Measurements from ENCODE around the gene LRIG2. TPM values are rescaled to one million over a fixed set of nuclear protein-coding genes. Genes with fewer than 3 reads are reported as not detected.

The LRIG2 gene
- total and polyA plus RNA-seq, 12 donors = 3.0 to 11.3 (median 8.3) TPM

DNA sequence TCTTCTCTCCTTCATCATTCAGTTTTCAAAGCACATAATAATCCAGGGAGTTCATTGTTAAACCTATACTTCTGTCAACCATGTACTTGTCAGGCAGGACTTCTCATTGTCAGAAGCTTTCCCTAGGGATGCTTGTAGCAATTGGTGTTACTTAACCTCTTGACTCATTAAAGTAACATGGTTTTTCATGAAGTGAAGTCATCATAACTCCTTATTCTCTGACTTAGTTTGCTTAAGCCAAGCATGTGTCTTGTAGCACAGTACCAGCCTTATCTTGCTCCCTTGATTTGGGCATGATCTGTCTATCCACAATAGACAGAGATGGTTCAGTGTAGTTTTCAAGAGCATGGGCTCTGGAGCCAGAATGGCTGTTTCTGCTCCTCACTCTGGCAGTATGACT, 45.3 kb downstream of the LRIG2 start:
- intact Hi-C loops (cut with DNase I) = no loop called here
- DNase-seq (no peak), ATAC-seq (no peak)
- Histone ChIP-seq H3K27ac (no peak overlapping the region), H3K9me3 (no peaks in the 10 kb centered on the region), H3K27me3 (no peaks in the 10 kb centered on the region), H3K4me1 (no peaks in the 10 kb centered on the region), H3K36me3 (peaks cover 0 to 100% (median 84%) of the 10 kb centered on the region in 9 donors), H3K4me3 (no peak overlapping the region)
- TF ChIP-seq, protein P1, sequence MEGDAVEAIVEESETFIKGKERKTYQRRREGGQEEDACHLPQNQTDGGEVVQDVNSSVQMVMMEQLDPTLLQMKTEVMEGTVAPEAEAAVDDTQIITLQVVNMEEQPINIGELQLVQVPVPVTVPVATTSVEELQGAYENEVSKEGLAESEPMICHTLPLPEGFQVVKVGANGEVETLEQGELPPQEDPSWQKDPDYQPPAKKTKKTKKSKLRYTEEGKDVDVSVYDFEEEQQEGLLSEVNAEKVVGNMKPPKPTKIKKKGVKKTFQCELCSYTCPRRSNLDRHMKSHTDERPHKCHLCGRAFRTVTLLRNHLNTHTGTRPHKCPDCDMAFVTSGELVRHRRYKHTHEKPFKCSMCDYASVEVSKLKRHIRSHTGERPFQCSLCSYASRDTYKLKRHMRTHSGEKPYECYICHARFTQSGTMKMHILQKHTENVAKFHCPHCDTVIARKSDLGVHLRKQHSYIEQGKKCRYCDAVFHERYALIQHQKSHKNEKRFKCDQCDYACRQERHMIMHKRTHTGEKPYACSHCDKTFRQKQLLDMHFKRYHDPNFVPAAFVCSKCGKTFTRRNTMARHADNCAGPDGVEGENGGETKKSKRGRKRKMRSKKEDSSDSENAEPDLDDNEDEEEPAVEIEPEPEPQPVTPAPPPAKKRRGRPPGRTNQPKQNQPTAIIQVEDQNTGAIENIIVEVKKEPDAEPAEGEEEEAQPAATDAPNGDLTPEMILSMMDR (IDR thresholded peaks at IDR 0.05) = no peak

DNA sequence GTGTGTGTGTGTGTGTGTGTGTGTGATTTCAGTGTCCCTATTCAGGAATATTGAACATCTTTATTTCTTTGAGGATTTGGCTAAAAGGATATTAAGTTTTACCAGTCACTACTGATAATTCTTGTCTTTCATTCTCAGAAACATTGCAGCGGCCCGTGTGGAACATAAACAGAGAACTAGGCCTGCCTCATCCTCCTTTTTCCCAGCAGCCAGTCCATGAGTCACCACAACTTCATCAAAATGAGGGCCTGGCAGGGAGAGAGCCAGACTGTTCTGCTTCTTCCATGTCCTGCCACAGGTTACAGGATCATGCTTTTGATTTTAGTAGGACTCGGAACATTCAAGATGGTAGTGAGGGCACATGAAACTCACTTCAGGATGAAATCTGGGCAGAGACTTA, 50.7 kb downstream of the LRIG2 start:
- no peak for DNase-seq
- peak in 1 of 8 donors; percentile 20 for ATAC-seq
- intact Hi-C loops (cut with DNase I) = no loop called here
- TF ChIP-seq, protein P1 (IDR thresholded peaks at IDR 0.05) = no peak
- 90 to 91% methylated on average over 3 of the region's 3 CpGs for WGBS, 2 donors
- peaks cover 0 to 100% (median 65%) of the 10 kb centered on the region in 9 donors for H3K36me3 ChIP-seq
- no peaks in the 10 kb centered on the region for H3K27me3 ChIP-seq
- H3K4me3 ChIP-seq = no peak overlapping the region
- H3K4me1 ChIP-seq = peaks cover 0 to 10% (median 3%) of the 10 kb centered on the region in 9 donors
- H3K27ac ChIP-seq = no peak overlapping the region
- no peaks in the 10 kb centered on the region for H3K9me3 ChIP-seq

- DNase-seq (no peak), ATAC-seq (no peak)
- no peak overlapping the region for H3K27ac ChIP-seq
- peaks cover 0 to 96% (median 59%) of the 10 kb centered on the region in 9 donors for H3K36me3 ChIP-seq
- TF ChIP-seq, protein P1 (IDR thresholded peaks at IDR 0.05) = no peak
- peaks cover 0 to 10% (median 3%) of the 10 kb centered on the region in 9 donors for H3K4me1 ChIP-seq
- no peak overlapping the region for H3K4me3 ChIP-seq
- WGBS, 2 donors = 16 to 30% methylated on average over 1 of the region's 1 CpG
- intact Hi-C loops (cut with DNase I) = no loop called here
- H3K27me3 ChIP-seq = no peaks in the 10 kb centered on the region
- no peaks in the 10 kb centered on the region for H3K9me3 ChIP-seq
These were observed 51.4 kb downstream of the LRIG2 start for GRCh38 chr1:113124366-113124765.

- Histone ChIP-seq H3K9me3 (no peaks in the 10 kb centered on the region), H3K4me1 (peaks cover 0 to 12% (median 3%) of the 10 kb centered on the region in 9 donors), H3K4me3 (no peak overlapping the region), H3K27ac (no peak overlapping the region), H3K27me3 (no peaks in the 10 kb centered on the region), H3K36me3 (peaks cover 0 to 91% (median 49%) of the 10 kb centered on the region in 9 donors)
- TF ChIP-seq, protein P1 (IDR thresholded peaks at IDR 0.05) = no peak
- DNase-seq = no peak
- WGBS, 2 donors = 84 to 85% methylated on average over 3 of the region's 3 CpGs
- intact Hi-C loops (cut with DNase I) = no loop called here
- ATAC-seq = no peak
These were observed 52.5 kb downstream of the LRIG2 start for GRCh38 chr1:113125517-113125916.
